SH-SY5Y (cell line): Measurements from ENCODE around the gene SEMA3D.

Experiments
- GATA2 ChIP-seq: IDR thresholded peaks from 2 replicates; pipeline ENCODE4 v1.6.1; 2011; ENCODE audit warnings: mild to moderate bottlenecking, low read depth, low read length
- GATA3 ChIP-seq: IDR thresholded peaks from 2 replicates; pipeline ENCODE4 v1.6.1; 2011; ENCODE audit warnings: low read depth, mild to moderate bottlenecking, low read length, moderate library complexity

- TF ChIP-seq GATA3 (no peak; the same call in 1 of the 2 replicates), GATA2 (no peak; the same call in 1 of the 2 replicates)
Observed at GRCh38 chr7:85133006-85133405, 53.9 kb downstream of the SEMA3D start.
